Activated CD4-positive, alpha-beta T cell treated with anti-CD3 and anti-CD28 coated beads for 4 hours (primary cell): ENCODE results near the gene GPHN.
"Not testable (repeated sequence)": the region's sequence is repeated elsewhere in the genome, so short reads cannot be mapped to it uniquely, and the experiment has no call there.

ENCODE experiments used
- DNase-seq, 2 donors: peaks; one replicate each; pipeline ENCODE4 v3.0.0-alpha.2; 2020

GPHN gene

DNA sequence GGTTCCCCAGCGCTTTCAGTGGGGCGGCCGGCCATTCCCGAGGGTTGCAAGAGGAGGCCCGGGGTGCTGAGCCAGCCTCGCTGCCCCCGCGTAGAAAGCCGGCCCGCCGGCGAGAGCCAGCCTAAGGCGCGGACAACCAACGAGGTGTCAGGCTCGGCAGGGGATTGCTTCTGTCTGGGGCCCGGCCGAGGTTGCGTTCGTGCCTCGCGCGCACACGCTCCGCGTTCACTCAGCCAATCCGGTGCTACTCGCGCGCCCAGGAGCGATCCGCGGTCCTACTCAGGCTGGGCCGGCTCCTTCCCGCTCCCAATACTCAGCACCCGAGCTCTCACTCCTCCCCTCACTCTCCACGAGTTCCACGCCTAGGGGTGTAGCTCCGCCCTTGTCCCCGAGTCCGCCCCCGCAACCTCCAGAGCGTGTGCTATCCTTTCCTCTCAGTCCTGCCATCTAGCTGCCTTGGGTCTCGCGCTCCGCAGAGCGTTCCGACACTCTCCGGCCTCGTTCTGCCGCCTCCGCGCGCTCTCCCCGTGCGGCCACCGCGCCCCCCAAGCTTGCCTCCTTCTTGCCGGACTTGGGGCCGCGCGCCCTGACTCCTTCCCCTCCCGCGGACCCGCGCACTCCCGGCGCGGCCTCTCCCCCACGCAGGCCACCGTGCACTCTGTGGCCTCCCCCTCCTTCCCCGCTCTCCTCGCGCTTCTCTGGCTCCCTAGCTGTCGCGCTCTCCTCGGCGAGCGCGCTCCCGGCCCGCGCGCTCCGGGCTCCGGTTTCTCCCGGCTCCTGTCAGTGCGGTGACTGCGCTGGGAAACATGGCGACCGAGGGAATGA lies at the start of gene GPHN:
Gene GPHN (plus strand): TSS at position 426 of the 825 bp plus-strand sequence.
- peak; percentile 87 to 89 for DNase-seq

DNA sequence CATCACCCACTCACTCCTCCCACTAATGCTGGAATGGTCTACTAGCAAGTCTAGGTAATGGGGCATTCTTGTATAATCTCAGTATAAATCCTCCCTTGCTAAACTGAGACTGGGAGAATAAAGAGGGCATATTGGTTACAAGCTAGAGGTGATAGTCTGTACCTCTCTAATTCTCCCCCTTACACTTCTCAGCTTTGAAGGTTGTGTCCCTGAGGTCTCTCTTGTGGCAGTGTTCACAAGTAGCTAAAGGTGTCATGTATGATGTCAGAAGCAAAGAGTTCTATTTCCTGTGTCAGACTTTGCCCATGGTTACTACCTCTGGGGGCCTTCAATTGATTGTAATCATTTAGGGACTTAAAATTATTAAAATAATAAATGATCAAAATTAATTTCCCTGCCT lies 48.3 kb upstream of the GPHN start:
- DNase-seq = no peak

DNA sequence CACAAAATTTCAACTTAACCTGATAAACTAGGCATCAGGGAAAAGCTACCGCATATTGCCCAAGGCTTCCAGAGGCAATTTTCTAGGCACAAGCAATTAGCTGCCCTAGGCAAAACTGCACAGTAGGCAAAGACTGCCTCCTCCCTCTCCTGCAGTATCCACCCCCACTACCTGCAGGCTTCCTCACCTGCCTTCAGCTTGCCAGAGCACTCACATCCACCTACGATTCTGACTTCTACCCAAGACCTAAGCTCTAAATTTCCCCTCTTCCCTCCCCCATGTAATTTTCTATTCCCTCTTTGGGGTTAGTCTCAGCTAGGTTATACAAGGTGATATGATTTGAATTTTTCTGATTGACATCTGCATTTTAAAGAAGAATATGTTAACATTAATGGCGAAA lies 43.7 kb upstream of the GPHN start:
- no peak for DNase-seq

- no peak for DNase-seq
These were observed 39.1 kb upstream of the GPHN start for GRCh38 chr14:66468778-66469367.

DNA sequence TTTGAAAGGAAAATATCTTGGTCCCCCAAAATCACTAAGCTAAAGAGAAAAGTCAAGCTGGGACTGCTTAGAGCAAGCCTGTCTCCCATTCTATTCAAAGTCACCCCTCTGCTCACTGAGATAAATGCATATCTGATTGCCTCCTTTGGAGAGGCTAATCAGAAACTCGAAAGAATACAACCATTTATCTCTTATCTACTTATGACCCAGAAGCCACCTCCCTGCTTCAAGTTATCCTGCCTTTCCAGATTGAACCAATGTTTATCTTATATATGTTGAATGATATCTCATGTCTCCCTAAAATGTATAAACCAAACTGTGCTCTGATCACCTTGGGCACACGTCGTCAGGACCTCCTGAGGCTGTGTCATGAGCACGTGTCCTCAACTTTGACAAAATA lies 36.4 kb upstream of the GPHN start:
- DNase-seq = no peak

GRCh38 chr14:66472251-66472650 lies 35.7 kb upstream of the GPHN start:
- DNase-seq = no peak

GRCh38 chr14:66473223-66473622 lies 34.7 kb upstream of the GPHN start:
- no peak for DNase-seq

DNA sequence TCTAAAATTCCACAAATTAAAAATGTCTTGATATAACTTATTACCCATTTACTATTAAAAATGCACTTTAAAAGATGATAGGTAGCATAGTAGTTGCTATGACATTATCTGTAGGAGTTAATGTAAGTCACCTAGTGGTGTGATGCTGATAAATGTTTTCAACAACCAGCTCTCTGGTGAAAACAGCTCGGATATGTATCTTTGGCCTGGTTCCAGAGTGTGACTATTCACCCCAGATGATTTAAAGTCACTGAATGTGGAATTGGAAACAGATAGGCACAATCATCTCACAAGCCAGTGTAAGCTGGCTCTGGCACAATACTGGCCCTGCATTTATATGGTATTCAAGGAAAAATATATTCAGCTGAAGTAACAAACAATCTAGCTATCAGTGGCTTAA lies 31.0 kb upstream of the GPHN start:
- no peak for DNase-seq

DNA sequence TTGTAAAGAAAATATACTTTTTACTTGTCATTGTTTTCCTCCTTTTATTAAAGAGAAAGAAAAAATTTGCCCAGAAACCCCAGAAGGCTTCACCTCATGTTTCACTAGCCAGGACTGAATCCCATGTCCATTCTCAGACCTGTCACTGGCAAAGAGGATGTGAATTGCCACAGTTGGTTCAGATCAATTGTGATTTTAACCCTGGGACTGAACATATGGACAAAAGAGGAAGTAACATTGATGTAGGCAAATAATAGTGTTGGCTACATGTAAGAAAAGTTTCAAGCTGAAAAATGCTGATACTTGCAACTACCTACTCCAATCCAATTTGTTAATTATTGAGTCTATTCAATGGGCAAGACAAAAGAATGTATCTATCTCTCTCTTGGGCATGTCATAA lies 30.4 kb upstream of the GPHN start:
- DNase-seq = no peak

DNA sequence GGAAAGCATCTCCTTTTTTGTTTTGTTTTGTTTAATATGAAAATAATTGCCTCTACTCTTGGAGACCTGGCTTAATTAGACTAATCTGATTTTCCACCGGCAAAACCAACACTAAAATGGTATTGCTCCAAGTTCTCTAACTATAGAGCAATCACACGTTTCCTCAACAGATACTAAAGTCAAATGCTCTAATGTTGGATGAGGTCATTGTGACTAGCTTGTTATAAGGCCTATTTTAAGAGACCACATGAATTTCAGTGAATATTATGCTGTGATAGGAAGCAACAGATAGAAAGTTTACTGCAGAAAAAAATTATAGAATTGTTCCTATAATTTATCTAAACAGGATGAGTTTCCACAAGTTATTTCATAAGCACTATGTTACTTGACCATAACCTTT lies 25.1 kb upstream of the GPHN start:
- no peak for DNase-seq

GRCh38 chr14:66483322-66483721 lies 24.6 kb upstream of the GPHN start:
- no peak for DNase-seq

DNA sequence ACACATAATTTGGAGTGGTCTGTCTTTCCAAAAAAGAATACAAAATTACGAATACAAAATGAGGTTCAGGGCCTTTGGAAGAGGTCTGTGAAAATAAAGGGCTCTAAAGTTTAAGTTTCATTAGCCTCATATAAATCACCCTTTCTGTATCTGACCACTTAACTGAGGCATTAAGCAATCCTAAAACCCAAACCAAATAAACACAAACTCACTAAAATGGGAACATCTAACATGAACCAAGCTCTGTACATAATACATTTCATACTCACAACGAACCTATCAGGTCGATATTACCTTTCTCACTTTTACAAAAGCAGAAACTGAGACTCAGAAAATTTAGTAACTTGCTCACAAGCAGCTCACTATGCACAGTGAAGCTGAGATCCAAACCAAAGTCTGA lies 22.9 kb upstream of the GPHN start:
- DNase-seq = no peak

GRCh38 chr14:66485910-66486421 lies 22.0 kb upstream of the GPHN start, which contains the start of gene CCDC196:
Gene CCDC196 (plus strand): TSS chr14:66486371. CDS start chr14:66486503, 132 bp downstream.
- no peak for DNase-seq

- no peak for DNase-seq
These were observed 20.8 kb upstream of the GPHN start for GRCh38 chr14:66487164-66487563.

DNA sequence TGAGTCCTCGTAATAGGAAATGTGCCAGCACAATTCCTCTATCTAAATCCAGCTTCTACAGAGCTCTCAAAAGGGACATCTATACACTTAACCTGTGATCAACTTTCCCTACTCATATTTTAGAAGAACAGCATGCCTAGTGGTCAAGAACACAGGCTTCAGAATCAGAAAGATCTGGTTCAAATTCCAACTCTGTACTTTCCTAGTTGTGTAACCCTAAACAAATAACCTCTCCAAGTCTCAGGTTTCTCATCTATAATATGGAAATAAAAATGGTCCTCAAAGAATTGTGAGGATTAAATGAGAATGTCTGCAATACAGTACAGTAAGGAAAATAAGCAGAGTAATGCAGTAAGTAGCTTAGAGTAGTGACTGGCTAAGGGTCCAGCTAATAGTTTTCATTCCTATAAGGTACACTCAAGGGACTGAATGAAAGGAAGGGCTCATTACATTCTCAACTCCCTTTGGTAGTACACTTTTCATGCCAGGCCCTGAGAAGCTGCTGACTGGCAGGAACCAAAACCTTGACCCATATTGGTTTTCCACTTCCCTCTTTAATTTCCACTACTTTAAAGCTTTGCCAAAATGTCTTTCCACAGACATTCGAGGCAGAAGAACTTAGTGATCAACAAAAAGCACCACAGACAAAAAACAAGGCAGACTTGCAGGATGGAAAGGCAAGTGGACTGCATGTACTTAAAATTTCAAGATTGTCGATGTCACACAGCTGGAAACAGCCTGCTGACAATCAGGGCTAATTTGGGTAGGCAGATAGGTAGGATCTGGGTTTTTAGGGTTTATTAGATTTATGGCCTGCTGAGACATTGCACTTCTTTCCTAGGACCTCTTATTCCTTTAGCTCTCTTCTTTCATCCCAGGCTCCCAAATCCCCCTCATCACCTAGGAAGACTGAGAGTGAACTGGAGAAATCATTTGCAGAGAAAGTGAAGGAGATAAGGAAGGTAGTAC lies 17.5 kb upstream of the GPHN start:
- DNase-seq = no peak

DNA sequence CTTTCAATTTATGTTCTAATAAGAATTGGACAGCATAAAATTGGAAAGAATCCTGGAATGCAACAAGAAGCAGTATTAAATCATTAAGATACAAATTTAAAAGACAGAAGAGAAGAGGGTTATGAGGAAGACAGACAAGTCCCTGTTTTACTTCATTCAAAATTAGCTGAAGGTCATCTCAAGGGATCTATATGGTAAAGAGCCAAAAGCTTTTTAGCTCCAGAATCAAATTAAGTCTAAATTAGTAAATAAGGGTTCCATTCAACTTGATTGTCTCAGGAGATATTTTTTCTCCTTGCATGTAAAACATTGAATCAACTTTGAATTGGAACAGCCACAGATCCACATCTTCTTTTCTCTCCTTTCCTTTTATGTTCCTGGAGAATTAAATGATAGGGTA lies 14.2 kb upstream of the GPHN start:
- no peak for DNase-seq

DNA sequence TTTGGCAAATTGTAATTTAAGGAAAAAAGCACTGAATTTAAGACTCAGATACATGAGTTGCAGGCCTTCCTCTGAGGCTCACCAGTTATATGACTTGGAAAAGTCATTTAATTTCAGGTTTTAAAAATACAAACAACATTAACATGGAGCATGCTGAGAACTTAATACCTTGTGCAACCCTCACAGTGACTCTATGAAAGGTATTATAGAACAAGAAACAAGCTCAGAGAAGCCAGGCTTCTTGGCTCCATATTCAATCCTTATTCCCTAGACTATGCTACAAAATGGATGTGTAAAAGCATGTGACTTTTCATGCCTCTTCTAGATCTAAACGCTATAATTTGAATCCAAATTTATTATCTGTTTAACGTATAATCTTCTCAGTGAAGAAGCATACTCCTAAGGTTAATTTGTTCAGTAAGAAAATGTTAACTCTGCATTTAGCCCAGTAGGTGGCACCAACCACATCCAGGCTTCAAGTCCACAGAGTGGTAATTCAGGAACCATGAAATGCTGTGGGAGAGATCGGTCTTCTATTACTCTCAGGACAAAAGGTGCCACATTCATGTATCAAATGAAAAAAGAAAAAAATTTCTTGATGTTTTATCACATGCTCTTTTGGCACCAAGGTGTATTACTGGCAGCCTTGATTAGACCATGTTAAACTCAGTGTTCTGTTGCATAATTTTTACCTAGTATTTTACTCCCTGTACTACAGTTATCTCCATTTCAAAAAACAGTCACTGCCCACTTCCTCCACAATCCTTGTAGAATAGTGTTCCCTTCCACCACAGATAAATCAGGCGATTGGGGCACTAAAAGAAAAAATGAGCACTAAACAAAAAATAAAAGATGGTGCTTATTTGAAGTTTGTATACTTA lies 12.5 kb upstream of the GPHN start:
- peak; percentile 22 to 24 for DNase-seq

DNA sequence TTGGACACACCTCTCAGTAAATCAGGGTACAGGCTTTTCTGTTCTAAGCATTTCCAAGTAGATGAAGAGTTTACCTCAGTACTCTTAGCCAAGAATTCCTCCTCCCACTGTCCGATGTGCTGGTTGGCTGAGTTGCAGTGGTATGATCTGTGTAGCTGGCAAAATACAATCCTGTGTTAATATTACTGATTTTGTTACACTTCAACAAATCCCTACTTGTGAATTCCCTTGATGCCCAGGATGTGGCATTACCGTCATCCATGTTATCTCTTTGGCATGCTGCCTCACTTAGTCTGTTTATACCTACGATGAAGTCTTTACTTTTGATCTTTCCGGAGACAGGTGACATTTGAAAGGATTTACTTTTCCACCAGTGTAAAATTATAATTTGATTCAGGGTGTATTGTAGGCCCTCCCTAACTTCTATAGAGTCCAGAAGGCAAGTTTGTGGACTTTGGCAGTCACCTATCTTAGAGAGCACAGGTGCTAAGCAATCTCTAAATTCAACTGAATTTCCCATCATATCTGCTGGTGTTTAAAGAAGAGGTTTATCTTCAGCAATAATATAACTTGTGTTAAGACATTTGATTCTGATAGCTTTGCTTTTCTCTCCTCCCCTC lies 11.6 kb upstream of the GPHN start:
- DNase-seq = no peak

GRCh38 chr14:66496911-66497310 lies 11.0 kb upstream of the GPHN start:
- DNase-seq = no peak

DNA sequence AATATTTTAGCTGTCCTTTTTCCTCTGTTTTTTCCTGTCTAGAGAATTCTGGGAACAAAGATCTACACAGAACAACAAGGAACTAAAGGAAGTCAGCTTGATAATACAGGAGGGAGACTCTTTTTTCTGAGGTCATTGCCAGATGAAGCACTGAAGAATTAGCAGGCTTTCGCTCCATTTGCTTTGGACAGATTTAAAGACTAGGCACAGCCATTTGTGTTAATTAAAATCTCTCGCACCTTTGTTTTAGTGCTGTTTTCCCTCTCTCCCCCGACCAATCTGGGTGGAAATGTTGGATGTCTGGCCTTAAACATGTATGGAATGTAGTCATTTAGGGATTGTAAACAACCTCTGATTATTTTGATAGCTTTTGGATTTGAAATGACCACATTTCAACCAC lies 9.6 kb upstream of the GPHN start:
- DNase-seq = no peak

- no peak for DNase-seq
These were observed 6.4 kb upstream of the GPHN start for GRCh38 chr14:66501592-66501991.

DNA sequence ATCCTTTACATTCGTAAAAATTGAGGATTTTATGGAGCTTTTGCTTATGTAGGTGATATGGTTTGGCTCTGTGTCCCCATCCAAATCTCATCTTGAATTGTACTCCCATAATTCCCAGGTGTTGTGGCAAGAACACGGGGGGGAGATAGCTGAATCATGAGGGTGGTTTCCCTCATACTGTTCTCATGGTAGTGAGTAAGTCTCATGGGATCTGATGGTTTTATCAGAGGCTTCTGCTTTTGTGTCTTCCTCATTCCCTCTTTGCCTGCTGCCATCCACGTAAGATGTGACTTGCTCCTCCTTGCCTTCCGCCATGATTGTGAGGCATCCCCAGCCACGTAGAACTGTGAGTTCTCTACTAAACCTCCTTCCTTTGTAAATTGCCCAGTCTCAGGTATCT lies 5.1 kb upstream of the GPHN start:
- not testable (repeated sequence) for DNase-seq
